HG03196 (cell line): ENCODE data around the gene SPATA19.
A peak's percentile ranks its signal among the peaks of the same experiment; 100 is the strongest.
"Not testable (repeated sequence)": the region's sequence is repeated elsewhere in the genome, so short reads cannot be mapped to it uniquely, and the experiment has no call there.

Experiments
- ATAC-seq: cut with Tn5 transposase; IDR thresholded peaks from one replicate; pipeline ENCODE4 v1.9.1; 2021; ENCODE audit not compliant: unreplicated experiment

The SPATA19 gene, protein sequence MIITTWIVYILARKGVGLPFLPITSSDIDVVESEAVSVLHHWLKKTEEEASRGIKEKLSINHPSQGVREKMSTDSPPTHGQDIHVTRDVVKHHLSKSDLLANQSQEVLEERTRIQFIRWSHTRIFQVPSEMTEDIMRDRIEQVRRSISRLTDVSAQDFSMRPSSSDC

DNA sequence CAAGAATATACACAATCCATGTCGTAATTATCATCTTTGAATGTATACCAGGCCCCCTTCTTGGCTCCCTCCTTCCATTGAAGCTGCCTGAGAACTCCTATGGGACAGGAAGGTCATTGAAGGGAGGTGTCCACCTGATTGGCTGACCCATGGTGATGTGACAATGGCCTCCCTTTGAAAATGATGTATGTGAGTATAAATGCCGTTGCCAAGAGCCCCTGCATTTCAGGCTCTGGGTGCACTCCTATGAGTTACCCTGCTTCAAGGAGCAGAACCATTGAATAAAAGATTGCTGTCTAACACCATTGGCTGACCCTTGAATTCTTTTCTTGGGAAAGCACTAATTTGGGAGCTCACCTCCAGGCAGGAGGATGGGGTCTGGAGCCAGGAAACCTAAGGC is at the start of gene SPATA19:
Gene SPATA19 (minus strand): TSS at position 101 of the 400 bp plus-strand sequence. CDS start 67 bp downstream, at position 34.
- no peak for ATAC-seq

DNA sequence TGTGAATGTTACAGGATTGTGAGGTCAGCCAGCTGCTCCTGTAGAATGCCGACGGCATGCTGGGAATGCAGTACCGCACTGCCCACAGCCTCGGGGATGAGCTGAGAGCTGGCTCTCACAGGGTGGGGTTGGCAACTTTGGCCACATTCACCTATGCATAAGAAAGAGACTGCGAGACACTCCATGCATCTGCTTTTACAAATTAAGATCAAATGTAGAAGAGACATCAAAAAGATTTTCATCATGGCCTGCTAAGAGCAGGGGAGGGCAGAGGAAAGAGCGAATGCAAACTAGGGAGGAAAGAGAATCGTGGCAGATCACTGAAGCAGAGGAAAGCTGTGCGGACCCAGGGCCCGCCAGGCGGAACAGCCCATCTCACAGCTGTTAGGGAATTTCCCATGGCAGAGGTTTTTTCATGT is 49.8 kb upstream of the SPATA19 start:
- peak; percentile 60 for ATAC-seq

GRCh38 chr11:133893381-133893780 is 48.1 kb upstream of the SPATA19 start:
- ATAC-seq: no peak

- no peak for ATAC-seq
Observed at GRCh38 chr11:133892584-133893380, 47.5 kb upstream of the SPATA19 start.

GRCh38 chr11:133892126-133892525 is 46.8 kb upstream of the SPATA19 start:
- ATAC-seq: no peak

- ATAC-seq: no peak
Observed at GRCh38 chr11:133889893-133890292, 44.6 kb upstream of the SPATA19 start.

GRCh38 chr11:133889188-133889587 is 43.9 kb upstream of the SPATA19 start:
- ATAC-seq: no peak

- no peak for ATAC-seq
Observed at GRCh38 chr11:133887692-133888332, 42.5 kb upstream of the SPATA19 start.

DNA sequence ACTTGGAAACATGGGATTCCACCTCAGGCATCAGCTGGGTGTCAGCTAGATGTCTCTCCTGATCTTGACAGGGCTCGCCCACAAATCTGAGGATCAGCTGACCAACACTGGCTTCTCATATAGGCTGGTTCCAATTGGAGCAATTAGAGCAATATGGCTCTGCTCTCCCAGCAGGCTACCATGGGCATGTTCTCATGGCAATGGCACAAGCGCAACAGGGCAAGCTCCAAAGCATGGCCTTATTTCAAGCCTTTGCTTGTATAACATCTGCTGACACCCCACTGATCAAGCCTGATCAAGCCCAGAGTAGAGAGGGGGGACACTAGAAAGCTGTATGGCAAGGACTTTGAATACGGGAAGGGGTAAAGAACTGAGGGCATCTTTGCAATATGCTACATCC is 40.7 kb upstream of the SPATA19 start:
- ATAC-seq: no peak

GRCh38 chr11:133872160-133872559 is 26.8 kb upstream of the SPATA19 start:
- no peak for ATAC-seq

- no peak for ATAC-seq
Observed at GRCh38 chr11:133867456-133867855, 22.1 kb upstream of the SPATA19 start.

DNA sequence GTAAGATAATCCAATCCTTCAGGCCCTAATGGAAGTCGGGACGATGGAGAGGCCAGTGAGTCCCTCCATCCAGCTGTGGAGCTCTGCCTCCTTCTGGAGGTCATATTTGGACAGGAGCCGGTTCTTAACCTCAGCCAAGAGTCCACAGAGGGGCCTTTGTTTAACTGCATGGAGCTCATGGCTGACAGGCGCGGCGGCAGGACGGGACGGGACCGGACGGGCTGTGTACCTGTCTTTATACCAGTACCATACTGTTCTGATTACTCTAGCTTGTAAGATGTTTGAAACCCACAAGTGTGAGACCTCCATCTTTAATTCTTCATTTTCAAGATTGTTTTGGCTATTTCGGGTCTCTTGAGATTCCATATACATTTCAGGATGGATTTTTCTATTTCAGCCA is 20.2 kb upstream of the SPATA19 start:
- no peak for ATAC-seq

DNA sequence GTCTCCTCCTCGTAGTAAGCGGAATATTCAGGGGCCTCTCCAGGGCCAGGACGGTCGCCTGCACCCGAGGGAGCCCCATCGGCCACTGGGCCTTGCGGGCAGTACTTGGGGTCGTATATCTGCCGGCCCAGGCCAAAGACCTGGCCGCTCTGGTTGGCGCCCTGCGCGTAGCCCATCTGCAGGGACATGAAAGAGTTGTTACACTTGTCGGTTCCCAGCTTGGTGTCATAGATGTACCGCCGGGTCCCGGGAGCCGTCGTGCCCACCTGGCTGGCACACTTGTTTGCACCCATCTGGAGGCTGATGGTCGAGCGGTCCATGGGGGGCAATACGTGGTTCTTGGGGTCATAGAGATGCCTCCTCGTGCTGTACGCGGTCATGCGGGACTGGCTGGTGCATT is 19.4 kb upstream of the SPATA19 start:
- no peak for ATAC-seq

- no peak for ATAC-seq
Observed at GRCh38 chr11:133860151-133860550, 14.8 kb upstream of the SPATA19 start.

DNA sequence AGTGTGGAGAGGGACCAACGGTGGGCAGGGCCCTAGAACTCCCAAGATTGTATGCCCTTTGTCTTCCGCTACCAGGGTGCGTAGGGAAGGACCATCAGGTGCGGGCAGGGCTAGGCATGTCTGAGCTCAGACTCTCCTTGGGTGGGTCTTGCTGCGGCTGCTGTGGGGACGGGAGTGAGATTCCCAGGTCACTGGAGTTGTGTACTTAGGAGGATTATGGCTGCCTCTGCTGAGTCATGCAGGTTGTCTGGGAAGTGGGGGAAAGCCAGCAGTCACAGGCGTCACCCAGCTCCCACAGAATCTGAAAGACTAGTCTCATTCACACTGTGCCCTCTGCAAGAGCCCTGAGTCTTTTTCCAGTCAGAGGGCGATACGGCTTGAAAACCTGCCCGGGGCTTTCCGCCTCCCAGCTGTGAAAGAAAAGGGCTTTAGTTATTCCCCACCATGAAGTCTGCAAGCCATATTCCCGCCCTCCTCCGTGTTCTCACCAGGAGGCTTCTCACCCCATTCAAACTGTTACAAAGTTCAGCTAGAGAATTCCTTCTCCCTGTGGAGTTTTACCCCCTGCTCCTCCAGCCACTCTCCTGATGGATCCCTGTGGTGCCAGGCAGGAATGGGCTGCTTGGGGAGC is 9.1 kb upstream of the SPATA19 start:
- not testable (repeated sequence) for ATAC-seq

DNA sequence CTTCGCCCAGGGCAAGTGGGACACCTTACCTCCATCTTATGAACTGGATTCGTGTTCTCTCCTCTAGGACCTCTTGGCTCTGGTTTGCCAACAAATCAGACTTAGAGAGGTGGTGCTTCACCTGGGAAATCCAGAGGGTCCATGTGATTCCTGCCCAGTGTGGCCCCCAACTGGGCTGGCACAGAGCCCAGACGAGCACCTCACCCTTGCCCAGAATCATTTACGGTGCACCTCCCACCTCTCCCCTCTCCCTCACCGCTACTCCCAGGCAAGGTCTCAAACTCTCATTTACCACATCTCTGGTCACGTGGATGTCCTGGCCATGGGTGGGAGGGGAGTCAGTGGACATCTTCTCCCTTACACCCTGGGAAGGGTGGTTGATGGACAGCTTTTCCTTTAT is 1.1 kb downstream of the SPATA19 start:
- ATAC-seq: no peak

- ATAC-seq: no peak
Observed at GRCh38 chr11:133843454-133843987, 1.8 kb downstream of the SPATA19 start.

DNA sequence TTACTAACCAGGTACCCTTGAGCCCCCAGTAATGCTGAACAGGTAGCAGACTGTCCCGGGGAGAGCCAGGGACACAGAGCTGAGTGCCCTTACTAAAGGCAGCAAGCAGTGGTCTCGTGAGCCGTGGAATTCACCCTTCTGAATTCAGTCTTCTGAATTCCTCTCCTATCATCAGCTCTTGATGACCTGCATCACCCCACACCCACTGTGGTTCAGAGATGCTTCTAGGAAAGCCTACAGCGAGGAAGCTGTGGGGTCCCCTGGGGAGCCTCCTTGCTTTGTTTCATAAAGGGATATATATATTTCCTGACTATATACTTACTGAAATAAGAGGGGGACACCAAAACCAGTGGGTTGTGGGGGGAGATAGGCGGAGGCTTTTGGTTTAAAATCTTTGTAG is 2.6 kb downstream of the SPATA19 start:
- no peak for ATAC-seq

DNA sequence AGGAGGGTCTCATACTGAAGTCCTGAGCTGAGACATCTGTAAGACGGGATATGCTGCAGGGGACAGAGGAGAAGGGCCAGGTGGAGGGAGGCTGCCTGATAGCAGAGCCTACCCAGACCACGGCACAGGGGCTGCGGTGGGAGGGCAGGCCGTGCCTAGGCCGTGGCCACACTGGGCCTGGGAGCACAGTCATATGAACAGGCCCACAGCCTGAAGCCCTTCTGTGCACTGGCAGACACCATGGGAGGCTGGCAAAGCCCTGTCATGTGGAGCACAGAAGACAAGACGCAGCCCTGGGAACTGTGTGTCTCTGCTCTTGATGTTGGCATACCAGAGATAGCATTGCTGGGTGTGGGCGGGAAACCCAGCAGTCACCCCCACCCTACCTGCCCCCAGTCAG is 3.3 kb downstream of the SPATA19 start:
- ATAC-seq: no peak

- no peak for ATAC-seq
Observed at GRCh38 chr11:133841279-133842043, 3.9 kb downstream of the SPATA19 start.

GRCh38 chr11:133840479-133840941 is 4.8 kb downstream of the SPATA19 start:
- no peak for ATAC-seq
